Occipital lobe (tissue), 2 donors: ENCODE data around the gene SPACA9. TPM values are rescaled to one million over a fixed set of nuclear protein-coding genes. Genes with fewer than 3 reads are reported as not detected.

Experiments
- DNase-seq: peaks from one replicate; lab custom pipeline; 2025; lab: John Stamatoyannopoulos, UW
- total RNA-seq: library from RNA; depleted of rRNA; stranded (reverse); fragments of >200 nt; gene quantifications from one replicate; pipeline ENCODE4 v1.2.3, GENCODE V29; 2014

SPACA9 gene
- 2.8 TPM for total RNA-seq

DNA sequence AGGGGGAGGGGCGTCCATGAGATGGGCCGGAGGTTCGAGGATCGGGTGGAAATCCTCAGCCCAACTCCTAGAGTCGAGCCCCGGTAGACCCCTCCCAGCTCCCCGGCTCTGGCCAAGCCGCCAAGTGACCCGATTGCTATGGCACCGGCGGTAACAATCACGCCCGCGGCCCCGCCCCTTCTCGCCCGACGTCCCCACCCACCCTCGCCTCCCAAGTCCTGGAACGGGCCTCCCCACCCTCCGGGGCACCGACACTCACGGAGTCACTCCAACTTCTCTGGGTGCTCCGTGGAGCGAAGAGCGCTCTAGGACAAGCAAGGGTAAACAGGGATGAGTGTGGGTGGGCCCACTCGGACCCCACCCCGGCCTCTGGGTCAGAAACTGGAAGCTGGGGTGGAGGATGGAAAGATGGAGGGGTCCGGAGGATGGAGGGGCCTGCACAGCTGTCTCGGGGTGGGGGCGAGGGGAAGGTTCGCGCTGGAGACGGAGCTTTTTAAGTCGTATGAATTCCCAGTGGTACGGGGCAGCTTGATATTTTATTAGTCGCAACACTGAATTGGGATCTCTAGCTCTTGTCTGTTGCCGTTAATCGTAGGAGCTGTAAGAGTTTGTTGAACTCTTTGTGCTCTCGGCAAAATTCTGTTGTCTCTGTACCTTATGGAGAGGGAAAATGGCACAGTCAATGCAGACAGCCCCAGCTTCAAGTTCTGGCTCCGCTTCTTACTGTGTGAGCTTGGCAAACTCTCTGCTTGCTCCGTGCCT, at the start of gene SPACA9:
Gene SPACA9 (plus strand): TSS at position 204 of the 762 bp plus-strand sequence. CDS start 5,050 bp downstream, outside the sequence.
- peak; percentile 16 for DNase-seq

DNA sequence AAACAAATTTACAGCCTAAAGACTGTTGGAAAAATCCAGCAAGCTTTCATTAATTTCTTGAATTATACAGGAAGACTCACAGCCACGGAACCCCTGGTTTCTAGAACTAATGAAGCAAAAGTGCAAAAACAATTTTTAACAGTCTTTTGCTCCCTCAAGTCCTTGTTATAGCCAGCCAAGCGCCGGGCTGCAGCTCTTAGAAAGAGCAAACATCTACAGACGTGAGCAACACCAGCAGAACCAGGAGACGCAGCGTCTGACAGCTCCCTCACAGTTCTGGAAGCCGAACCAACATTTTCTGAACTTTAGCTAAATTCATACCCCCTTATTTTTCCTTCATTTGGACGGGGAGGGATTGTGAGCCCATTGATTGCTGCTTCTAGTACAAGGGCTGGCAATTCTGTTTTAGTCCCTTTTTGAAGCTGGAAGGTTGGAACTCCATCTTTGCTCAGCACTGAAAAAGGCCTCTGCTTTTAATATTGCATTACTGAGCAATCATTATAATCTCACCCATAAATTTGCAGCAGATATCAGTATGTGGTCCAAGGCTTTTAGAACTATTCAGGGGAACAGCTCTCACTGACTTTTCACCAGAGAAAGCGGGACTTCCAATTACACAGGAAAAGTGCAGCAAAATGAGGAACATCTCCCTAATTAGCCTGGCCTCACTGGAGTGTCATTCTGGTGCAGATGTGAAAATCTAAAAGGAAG, 46.4 kb upstream of the SPACA9 start:
- DNase-seq = no peak

DNA sequence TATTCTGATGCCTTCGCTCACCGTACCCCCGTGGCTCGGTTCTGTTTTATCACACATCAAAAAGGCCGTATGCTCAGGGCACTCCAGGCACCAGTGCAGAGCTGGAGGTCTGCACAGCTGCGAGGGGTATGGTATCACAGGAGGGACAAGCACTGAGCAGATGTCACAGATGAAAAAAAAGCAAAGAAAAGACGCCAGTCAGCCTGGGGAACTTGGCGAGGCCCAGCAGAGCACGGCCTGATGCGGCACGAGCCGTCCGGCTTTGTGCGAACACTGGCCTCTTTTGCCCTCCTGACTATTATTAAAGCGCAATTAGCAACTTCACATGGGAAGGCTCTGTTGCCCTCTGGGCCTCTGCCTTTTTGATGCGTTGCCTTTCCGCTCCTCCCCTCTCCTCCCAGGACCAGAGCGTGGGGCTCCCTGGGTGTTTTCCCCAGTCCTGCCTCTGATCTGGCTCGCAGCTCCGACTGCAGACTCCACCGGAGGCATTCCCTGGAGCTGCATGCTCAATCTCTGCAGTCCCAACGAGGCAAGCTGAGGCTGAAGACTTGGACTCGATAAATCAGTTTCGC, 45.1 kb upstream of the SPACA9 start:
- DNase-seq = no peak

DNA sequence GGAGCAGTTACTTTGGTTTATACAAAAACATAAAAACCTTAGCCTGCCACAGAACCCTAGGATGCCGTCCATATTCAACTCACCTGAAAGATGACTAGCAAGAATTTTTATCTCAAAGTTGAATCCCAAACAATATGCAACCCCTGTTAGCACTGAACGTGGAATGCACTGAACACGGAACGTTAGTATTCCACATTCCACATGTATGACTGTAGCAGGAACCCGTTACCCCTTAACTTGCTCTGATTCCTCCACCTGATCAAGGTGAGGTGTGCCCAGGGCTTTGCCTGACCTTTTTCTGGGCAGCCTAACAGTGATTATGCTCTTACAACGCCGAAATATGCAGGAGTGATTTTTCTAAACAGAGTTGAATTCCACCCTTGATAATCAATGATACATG, 44.4 kb upstream of the SPACA9 start:
- DNase-seq = no peak

DNA sequence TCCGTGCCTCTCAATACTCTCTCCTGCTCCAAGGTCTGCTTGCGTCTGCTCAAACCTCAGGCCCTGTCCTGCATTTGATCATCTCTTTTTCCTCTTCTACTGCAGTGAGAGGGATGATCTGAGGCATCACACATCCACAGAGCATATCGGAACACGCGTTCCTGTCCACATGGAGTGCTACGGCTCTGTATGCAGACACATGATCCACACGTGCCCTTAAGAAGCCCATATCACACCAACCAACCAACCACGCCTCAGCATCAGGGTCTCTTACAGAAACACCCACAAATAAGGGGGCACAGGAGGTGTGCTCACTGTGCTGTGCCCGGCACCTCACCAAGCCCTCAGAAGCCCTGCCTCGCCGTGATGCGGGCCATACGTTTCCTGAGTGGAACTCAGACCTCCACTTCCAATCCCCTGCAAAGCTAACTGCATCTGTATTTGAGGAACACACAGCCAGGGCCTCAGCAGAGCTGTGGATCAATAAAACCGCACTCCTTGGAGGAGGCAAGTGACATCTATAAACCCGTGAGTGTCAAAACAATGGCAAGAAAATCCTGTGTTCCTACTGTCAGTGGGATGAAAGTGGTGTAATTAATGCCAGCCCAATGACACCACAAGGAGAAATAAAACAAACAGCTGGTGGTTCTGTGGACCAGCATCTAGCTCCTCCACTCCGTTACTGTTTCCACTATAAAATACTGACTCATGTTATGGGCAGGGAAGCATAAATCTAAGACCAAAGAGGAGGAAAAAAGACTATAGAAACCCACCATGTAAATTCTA, 41.0 kb upstream of the SPACA9 start:
- DNase-seq = no peak

DNA sequence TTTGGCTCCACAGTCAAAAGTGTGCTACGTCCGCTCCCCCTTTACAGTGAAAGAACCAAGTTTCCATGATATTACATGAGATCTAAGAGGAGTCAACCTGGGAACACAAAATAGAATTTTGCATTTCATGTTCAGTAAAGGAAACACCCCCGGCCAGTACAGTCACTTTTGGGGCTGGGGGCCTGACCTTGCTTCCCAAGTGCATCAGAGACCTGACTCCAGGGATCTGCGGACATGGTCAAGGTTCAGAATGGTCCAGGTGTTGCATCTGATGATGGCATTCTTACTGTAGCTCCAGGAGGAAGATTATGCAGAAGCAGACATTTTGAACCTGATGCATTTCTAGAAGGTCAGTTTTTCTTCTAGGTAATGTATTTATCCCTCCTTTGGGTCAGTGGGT, 40.4 kb upstream of the SPACA9 start:
- no peak for DNase-seq

DNA sequence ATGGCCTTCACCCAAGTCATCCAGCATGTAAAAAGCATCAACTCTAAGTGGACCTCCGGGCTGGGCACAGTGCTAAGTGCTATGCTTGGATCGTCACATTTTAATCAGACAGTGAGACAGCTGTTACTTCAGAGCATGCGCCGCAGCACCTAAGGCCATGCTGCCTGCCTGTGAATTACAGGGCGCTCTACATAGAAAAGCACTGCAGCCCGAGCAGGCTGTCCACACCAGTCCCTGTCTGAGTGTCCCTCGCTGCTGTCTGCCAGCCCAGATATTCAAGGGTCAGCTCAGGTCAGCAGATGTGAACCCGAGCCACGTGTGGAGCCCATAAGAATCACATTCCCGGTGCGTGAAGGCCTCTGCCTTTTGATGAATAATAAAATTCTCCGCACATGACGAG, 37.7 kb upstream of the SPACA9 start:
- no peak for DNase-seq

DNA sequence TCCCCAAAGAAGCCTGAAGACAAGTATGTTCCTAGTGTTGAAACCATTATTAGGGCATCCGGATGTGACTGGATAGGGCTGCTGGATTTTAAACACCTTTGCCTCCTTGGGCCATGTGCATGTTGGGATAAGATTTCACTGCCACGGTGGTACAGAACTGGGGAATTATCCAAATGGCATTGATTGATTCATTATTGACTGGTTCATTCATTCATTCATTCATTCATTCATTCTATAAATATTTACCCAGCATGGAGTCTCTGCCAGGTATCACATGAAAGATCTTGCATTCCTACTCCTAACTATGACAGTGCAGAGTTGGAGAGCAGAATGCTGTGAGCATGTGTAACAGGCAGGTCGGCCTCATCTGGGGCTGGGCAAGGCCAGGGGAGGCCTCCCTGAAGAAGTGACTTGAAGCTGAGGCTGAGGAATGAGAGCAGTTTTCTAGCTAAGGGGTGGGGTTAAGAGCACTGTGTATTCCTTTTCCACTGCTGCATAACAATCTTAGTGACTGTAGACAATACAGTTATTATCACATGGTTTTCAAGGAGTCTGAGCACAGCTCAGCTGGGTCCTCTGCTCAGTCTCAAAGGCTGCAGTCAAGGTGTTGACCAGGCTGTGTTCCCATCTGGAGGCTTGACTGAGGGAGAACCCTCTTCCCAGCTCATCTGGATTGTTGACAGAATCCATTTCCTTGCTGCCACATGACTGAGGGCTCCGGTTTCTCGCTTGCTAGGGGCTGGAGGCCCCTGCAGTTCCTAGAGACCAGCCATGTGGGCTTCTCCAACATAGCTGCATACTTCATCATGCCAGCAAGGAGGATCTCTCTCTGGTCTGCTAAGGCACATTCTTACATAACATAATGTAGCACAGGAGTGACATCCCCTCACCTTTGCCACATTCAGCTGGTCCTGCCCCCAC, 36.3 kb upstream of the SPACA9 start:
- no peak for DNase-seq

DNA sequence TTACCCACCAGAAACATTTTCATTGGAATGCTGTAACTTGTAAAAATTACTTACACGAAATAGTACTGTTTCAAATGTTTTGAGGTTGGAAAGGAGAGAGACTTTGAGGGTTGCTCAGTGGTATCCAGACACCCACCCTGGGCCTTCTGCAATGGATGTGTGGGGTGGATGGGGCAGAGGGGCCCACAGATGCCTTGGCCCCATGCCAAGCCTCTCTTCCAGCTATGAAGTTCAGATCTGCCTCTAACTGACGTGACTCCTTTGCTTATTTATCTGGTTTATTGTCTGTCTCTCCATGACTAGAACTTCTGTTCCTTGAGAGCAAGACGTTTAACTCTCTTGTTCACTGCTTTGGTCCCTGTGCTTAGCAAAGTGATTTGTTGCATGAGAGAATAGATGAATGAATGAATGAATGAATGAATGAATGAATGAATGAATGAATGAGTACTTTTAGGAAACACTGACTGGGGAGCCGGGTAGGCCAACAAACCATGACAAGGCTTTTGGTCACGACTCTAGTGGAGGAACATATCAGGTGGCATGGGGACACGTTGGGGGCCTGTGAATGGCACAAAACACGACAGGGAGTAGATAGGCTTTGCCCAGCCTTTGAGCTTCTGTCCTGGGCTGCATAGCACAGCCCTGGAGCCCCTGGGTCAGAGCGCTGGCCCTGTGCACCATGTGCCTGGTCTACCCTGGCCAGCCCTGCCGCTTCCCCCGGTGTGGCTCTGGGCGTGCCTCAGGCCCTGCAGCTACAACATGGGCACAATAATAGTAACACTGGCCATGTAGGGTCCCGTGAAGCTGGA, 32.4 kb upstream of the SPACA9 start:
- no peak for DNase-seq

DNA sequence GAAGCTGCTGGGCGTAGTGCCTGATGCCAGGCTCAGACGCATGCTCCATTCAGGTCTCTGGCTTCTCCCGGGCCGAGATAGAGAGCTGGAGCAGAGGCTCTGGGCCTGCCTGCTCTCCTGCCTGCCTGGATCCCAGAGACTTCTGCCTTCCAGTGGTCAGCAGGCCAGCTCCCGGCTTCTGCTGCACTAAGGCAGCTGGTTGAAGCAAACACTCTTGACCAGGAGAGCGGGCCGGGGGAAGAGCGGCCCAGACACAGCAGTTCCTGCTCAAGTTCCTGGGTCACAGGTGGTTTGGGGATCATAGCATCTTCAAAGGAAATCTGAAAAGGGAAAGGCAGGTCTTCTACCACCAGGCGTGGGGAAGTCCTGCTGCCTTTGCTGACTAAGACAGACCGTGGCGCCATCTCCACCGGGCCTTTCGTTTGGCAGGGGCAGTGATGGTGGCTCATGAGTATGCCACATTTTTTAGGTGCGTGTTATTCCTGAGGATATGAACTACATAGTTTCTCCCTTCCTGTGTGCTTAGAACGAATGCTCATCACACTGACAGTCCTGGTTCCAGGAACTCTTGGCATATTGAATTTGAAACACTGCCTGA, 31.7 kb upstream of the SPACA9 start:
- no peak for DNase-seq

DNA sequence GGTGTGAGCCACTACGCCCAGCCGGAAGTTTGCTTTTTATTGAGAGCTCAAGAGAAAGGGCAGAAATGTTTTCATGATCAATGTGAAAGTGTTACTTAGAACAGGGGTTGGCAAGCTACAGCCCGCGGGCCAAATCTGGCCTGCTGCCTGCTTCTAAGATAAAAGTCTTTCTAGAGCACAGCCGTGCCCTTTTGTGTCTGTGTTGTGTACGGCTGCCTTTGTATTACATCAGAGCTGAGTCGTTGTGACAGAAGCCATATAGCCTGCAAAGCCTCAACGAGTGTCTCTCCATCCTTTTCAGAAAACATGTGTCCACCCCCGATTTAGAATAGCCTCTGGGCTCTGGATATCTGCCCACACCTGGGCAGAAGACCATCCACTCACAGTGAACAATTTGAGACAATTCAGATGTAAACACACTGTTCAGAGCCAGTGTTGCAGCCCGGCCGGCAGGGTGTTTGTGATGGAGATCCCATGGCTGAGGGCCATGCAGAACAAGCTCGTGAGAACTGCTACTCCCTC, 29.5 kb upstream of the SPACA9 start:
- no peak for DNase-seq

DNA sequence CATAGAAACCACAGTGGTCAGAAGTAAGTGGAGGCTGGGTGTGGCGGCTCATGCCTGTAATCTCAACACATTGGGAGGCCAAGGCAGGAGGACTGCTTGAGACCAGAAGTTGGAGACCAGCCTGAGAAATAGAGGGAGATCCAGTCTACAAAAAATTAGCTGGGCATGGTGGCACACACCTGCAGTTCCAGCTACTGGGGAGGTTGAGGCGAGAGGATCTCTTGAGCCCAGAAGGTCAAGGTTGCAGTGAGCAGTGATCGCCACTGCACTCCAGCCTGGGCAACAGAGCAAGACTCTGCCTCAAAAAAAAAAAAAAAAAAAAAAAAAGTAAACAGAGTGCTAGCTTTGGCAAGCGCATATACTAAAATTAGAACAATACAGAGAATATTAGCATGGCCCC, 25.2 kb upstream of the SPACA9 start:
- no peak for DNase-seq

DNA sequence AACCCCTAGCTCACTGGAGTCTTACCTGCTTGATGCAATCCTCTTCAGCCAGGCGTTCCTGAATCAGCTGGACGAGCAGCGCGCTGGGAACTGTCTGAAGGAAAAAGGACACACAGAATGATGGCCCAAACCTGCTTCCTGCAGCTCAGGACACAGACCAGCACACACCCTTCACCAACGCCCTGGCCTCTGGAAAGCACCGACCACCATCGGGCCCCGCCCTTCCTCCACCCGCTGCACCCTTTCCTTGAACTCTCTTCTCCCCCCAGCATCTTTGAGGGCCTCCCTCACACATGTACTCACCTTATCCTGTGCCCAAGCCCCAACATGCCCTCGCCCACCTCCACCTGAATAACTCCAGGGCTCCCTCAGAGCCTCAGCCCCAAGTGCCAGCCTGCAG, 23.9 kb upstream of the SPACA9 start:
- no peak for DNase-seq

DNA sequence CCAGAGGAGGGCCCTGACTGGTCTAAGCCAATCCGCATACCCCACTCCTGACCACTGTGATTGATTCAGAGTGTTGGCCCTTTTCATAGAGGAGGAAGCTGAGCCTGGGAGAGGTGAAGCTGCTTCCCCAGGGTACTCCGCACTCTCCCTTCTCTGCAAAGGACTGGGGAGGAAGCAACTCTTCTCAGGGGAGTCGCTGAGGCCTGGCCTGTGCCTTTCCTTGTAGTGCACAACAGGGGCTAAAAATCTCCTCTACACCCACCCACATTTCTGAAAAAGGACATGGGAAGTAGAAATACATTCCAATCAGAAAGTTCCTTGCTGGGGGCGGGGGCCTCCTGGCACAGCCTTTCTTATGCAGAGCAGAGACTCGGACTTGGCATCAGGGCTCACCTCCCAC, 22.8 kb upstream of the SPACA9 start:
- no peak for DNase-seq

DNA sequence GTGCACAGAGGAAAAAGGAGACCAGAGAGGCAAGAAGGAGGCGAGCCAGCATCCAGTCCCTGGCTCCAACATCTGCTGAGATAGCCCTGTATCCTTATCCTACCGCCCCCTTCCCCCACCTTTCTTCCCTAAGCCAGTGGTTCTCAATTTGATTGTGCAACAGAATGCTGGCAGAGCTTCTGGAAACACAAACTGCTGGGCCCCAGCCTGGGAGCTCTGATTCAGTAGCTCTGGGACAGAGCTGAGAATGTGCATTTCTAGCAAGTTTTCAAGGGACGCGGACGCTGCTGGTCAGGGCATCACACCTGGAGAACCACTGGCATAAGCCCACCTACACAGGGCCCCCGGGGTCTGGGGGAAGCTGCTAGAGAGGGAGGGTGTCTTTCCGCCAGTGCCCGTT, 21.7 kb upstream of the SPACA9 start:
- DNase-seq = no peak

DNA sequence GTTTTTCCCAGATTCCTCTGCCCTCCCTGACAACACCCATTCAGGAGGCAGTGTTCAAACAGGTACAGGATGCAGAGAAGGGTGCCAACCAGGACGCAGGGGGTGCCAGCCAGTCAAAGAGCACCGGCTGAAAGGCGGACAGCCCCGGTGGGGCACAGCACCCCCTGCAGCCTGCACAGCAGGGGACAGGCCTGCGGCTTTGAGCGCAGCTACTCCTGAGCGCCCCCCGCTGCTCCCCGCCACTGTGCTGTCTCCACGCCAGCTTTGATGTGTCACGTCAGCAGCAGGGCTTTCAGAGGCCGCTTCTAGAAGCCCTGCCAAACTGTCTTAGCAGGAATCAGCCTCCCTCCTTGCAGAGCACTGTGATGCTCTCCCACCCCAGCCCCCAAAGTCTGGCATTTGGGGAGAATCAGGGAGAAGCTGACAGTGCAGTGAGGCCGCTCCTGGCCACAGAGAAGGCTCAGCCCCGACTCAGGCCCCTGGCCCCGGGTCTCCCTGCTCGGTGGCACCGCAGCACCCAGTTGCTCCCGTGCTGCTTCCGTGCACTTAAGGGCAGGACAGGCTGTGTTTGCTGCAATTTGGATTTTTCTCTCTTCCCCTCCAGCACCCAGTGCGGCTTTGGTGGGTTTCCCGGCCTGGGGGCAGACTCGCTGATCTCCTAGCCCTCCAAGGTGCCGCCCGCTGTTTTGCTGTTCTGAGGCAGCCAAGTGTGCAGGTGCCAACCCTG, 20.9 kb upstream of the SPACA9 start:
- no peak for DNase-seq

DNA sequence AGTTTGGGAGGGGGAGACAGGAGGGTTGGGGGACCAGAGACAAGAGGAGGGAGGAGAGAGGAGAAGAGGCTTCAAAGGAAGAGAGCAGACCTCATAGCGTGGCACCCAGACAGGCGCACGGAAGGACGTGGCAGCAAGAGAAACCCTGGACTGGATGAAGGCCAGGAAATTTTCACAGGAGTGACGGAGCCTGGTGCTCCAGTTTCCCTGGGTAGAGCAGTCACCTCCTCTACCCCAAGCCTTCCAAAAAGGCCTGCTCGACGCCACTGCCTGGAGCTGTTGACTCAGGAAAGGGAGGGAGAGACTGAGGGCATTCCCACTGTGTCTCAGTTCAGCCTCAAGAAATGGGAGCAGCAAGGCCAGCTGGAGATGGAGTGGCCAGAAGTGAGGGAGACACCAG, 19.9 kb upstream of the SPACA9 start:
- DNase-seq = no peak

DNA sequence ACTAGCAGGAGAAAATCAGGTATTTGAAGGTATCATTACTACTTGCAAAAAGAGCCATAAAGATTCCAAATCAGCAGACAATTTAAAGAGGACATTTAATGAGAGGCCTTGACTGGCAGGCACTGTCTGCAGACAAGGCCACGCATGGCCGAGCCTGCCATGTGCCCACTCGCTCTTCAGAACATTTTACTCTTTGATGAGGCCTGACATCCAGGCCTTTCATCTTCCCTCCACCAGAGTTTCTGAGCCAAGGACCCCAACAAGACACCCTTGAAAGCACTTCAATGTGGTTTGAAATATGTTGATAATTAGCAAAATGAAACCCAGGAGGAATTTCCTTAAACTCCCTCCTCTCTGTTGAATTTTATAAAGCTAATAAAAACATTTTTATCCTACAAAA, 17.0 kb upstream of the SPACA9 start:
- no peak for DNase-seq

DNA sequence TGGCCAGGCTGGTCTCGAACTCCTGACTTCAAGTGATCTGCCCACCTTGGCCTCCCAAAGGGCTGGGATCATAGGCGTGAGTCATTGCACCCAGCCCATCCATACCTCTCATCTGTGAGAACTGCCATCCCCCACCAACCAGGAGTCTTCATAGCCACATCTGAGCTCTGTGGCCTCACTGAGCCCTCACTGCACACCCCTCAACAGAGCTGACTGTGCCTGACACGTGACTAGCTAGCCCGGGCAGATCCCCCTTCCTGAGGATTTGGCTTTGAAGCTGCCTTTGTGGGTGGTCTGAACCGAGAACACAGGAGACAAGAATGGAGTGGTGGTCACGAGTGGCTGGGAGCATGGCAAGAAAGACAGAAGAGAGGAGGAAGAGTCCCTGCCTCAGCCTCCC, 16.2 kb upstream of the SPACA9 start:
- no peak for DNase-seq
